HG03175 (cell line): ENCODE data around the gene GPC6.

ENCODE experiments used
- ATAC-seq: cut with Tn5 transposase; IDR thresholded peaks from one replicate; pipeline ENCODE4 v1.9.1; 2021; ENCODE audit warnings: mild to moderate bottlenecking, moderate library complexity; ENCODE audit not compliant: unreplicated experiment

The GPC6 gene

DNA sequence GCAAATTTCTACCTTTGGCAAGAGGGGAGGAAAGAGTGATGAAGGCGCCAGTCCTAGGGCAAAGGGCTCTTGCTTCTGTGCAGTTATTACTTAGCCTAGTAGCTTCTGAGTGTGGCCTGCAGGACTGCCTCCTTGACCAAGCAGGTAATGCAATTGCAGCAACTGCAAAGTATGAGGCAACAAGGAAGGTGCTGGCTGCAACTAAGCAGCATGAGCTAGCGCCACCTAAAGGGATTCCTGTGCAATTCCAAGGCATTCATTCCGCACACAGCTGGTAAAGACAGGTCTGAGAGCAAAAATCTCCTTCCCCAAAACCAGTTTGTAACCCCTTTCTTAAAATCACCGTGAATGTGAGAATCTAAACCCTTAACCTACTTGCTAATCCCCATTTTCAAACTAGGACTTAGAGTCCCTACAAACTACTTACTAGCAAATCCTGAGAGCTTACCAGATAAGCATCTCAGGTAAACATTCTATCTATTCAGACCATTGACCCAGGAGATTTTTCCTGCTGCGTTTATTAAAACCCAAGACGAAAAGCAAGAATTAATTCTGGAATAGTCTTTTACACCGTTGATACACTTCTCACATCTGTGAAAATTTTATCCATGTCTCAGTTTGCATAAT, 1190.0 kb downstream of the GPC6 start:
- ATAC-seq = no peak

DNA sequence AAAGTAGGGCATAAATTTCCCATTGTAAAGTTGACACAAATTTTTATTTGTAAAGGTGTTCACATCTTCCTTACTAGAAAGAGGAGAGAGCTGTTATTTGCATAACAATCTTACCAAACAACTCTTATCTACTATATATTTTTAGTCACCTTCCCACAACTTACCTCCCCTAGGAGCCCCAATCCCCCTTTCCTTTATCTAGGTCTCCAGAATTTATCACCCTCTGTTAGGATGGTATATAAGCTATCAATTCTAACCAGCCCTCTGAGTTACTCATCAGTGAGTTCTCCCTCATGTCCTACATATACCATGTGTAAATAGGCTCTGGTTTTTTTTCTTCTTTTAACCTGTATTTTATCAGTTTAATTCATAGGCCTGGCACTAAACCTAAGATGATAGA, 1190.7 kb downstream of the GPC6 start:
- no peak for ATAC-seq

DNA sequence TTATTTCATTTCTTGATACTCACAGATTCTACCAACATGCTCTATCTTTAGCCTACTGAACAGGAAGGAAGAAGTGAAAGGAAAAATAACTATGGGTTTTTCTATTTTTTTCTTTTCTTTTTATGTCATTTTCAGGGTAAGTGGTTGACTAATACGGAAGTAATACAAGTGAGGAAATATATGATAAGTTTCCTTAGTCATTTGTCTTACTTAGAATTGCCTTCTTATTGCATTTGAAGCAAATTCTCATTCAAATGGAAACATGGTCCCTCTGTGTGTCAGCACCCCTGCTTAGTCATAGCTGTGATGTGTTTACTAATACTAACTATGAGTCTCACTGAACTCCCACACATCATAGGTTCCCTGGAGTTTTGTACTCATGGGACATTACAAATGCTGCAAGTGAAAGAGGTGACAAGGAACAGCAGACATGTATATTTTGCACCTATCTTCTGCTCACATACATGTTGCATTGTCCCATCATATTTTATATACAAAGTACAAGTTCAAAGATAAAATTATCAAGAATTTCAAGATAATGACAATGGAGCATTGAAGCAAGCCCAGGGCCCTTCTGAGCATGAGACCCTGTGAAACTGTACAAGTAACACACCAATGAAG, 1192.8 kb downstream of the GPC6 start:
- peak; percentile 43 for ATAC-seq

GRCh38 chr13:94419925-94420305, 1193.3 kb downstream of the GPC6 start:
- no peak for ATAC-seq

GRCh38 chr13:94427313-94427953, 1200.8 kb downstream of the GPC6 start:
- no peak for ATAC-seq

GRCh38 chr13:94431574-94431973, 1205.0 kb downstream of the GPC6 start:
- no peak for ATAC-seq

- ATAC-seq = peak; percentile 44
These were observed 1205.4 kb downstream of the GPC6 start for GRCh38 chr13:94431987-94432386.

- no peak for ATAC-seq
These were observed 1206.7 kb downstream of the GPC6 start for GRCh38 chr13:94433055-94433961.

- ATAC-seq = peak; percentile 47
These were observed 1209.1 kb downstream of the GPC6 start for GRCh38 chr13:94435604-94436226.

DNA sequence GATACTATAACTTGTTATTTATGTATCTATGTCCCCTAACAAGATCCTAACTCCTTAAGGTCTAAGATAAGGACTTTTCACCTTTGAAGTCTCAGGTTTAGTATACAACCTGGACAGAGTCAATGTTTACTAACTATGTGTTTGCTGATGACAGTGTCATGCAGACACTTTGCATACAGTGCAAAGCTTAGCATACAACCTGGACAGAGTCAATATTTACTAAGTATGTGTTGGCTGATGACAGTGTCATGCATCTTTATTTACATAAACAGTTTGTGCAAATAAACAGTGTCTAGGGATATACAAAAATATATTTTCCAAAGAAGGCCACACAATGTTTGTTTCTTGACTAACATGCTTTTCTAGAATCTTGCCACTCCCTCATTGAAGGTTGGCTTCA, 1218.2 kb downstream of the GPC6 start:
- no peak for ATAC-seq

- no peak for ATAC-seq
These were observed 1227.7 kb downstream of the GPC6 start for GRCh38 chr13:94454334-94454733.

GRCh38 chr13:94454906-94455305, 1228.3 kb downstream of the GPC6 start:
- ATAC-seq = no peak

DNA sequence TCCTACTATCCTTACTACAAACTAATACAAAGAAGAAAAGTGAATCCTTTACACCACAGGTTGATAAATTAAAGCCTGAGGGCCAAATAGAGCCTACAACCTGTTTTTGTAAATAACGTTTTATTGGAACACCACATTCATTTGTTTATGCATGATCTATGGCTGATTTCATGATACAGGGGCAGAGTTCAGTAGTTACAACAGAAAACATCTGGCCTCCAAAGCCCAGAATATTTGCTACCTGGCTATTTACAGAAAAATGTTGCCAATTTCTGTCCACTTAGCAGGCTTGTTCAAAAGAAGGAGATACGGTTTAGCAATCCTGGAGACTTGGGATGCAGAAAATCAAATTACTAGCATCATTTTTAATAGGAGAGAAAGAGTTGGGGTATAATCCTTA, 1228.8 kb downstream of the GPC6 start:
- ATAC-seq = no peak
